Mucosa of descending colon (tissue), 3 donors: ENCODE data around the gene TPRKB. TPM values are rescaled to one million over a fixed set of nuclear protein-coding genes. Genes with fewer than 3 reads are reported as not detected.
"Not testable (repeated sequence)": the region's sequence is repeated elsewhere in the genome, so short reads cannot be mapped to it uniquely, and the experiment has no call there.

Experiments used
- ATAC-seq: fragments of 200-7000 bp; cut with Tn5 transposase; one replicate; pipeline ENCODE4 v1.9.1; 2020; ENCODE audit warnings: mild to moderate bottlenecking, moderate library complexity
- DNase-seq, 3 donors: peaks; one replicate each; pipeline ENCODE4 v3.0.0-alpha.2; 2020
- H3K36me3 ChIP-seq: fragments of 200-600 bp; one replicate; pipeline ENCODE4 v1.8.0; 2021; ENCODE audit warnings: low read depth, mild to moderate bottlenecking
- H3K4me1 ChIP-seq: fragments of 200-600 bp; one replicate; pipeline ENCODE4 v1.8.0; 2021; ENCODE audit warnings: low read depth, mild to moderate bottlenecking
- H3K4me3 ChIP-seq: fragments of 200-600 bp; one replicate; pipeline ENCODE4 v1.8.0; 2021; ENCODE audit warnings: mild to moderate bottlenecking
- H3K9me3 ChIP-seq: fragments of 200-600 bp; one replicate; pipeline ENCODE4 v1.8.0; 2021; ENCODE audit warnings: mild to moderate bottlenecking
- intact Hi-C, 2 donors: fragments of 100-400 bp; cut with DNase I in 1 of 2; cut with micrococcal nuclease in 1 of 2; formaldehyde crosslinking; loops; one replicate each; pipeline versions ENCODE4 v1.11.0 to v1.11.1; 2022; cut with DNase I, micrococcal nuclease
- total RNA-seq, 3 donors: library from RNA; stranded (reverse); fragmentation: NEBNext Ultra II Directional in 2 of 3; extraction: Animal tissue kit (Norgen Biotek cat#: 25700) in 2 of 3; gene quantifications; one replicate each; pipeline versions ENCODE4 v1.2.1 to v1.2.4, GENCODE V29; 2021 to 2023
- TF ChIP-seq, protein P1 (sequence below): fragments of 200-600 bp; IDR thresholded peaks from one replicate; pipeline ENCODE4 v1.8.0; 2022; ENCODE audit warnings: antibody characterized with exemption, mild to moderate bottlenecking
- donor health status: DM: no; HTN: no; CAD: no; lungs with moderate emphysema.
- donor health status: DM: no; HTN: no; CAD: no.
- donor health status: DM: no; HTN: yes; CAD: no.

Gene TPRKB
- total RNA-seq, 3 donors from 2014 or later = 22.3 to 33.5 (median 23.9) TPM

DNA sequence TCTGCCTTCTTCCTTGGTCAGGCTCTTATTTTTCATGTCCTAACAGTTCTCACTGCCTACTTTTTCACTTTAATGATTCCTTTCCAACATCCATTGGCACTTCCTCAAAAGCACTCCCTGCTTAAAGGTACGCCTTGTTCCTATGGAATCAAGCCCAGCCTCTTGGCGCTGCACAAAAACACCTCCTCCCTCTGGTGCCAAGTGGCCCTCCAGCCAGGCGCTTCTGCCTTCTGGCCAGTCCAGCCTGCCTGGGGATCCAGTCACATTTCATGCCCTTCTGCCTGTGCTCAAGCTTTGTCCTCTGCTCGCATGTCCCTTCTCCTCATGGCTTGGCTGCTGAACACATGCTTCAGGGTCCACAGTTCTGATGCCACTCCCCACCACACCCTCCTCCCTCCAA lies 6.3 kb downstream of the TPRKB start:
- ATAC-seq = no peak
- no peaks in the 10 kb centered on the region for H3K9me3 ChIP-seq
- H3K4me3 ChIP-seq = no peak overlapping the region
- H3K36me3 ChIP-seq = no peaks in the 10 kb centered on the region
- peaks cover under 1% of the 10 kb centered on the region for H3K4me1 ChIP-seq
- TF ChIP-seq, protein P1, sequence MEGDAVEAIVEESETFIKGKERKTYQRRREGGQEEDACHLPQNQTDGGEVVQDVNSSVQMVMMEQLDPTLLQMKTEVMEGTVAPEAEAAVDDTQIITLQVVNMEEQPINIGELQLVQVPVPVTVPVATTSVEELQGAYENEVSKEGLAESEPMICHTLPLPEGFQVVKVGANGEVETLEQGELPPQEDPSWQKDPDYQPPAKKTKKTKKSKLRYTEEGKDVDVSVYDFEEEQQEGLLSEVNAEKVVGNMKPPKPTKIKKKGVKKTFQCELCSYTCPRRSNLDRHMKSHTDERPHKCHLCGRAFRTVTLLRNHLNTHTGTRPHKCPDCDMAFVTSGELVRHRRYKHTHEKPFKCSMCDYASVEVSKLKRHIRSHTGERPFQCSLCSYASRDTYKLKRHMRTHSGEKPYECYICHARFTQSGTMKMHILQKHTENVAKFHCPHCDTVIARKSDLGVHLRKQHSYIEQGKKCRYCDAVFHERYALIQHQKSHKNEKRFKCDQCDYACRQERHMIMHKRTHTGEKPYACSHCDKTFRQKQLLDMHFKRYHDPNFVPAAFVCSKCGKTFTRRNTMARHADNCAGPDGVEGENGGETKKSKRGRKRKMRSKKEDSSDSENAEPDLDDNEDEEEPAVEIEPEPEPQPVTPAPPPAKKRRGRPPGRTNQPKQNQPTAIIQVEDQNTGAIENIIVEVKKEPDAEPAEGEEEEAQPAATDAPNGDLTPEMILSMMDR = no peak
- DNase-seq = no peak
- intact Hi-C loops = no loop called here

DNA sequence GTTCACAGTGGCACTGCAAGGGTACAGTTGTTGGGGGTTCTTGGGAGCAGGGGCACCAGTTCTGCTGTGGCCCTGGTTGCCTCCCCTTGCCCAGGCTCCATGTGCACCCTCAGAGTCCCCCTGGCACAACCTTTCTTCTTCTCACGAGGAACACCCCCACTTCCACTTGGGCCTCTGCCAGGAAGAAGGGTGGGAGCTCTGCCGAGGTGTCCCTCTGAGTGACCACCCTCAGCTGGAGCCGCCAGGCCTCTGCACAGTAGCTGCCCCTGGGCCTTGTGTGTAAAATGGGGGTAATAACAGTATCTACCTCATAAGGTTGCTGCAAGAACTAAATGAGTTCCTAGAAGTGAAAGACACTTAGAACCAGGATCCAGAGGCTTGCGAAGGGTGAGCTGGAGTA lies 8.4 kb downstream of the TPRKB start:
- Histone ChIP-seq H3K9me3 (no peaks in the 10 kb centered on the region), H3K4me3 (no peak overlapping the region), H3K4me1 (no peaks in the 10 kb centered on the region), H3K36me3 (no peaks in the 10 kb centered on the region)
- TF ChIP-seq, protein P1 = no peak
- DNase-seq (no peak), ATAC-seq (no peak)
- intact Hi-C loops = no loop called here

DNA sequence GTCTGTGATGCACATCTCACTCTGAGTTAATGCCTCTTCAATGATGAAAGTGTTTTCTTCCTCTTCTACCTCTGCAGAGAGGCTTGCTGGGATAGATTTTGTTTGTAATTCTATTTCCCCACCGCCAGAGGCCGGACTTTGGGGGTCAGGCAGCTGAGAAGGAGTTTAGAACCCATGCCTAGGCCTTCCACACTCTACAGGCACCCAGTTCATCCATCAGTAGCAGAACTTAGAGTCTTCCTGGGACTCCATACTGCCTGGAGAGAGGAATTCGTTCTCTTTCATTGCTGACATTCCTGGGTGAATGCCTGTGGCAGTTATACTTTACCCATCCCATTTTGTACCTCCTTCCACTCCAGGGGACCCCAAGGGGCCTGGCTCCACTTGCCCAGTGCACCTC lies 9.1 kb downstream of the TPRKB start:
- DNase-seq (no peak), ATAC-seq (no peak)
- Histone ChIP-seq H3K36me3 (no peaks in the 10 kb centered on the region), H3K4me3 (no peak overlapping the region), H3K9me3 (no peaks in the 10 kb centered on the region), H3K4me1 (no peaks in the 10 kb centered on the region)
- intact Hi-C loops = no loop called here
- TF ChIP-seq, protein P1 = no peak

DNA sequence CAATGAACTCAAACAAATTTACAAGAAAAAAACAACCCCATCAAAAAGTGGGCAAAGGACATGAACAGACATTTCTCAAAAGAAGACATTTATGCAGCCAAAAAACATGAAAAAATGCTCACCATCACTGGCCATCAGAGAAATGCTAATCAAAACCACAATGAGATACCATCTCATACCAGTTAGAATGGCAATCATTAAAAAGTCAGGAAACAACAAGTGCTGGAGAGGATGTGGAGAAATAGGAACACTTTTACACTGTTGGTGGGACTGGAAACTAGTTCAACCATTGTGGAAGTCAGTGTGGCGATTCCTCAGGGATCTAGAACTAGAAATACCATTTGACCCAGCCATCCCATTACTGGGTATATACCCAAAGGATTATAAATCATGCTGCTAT lies 10.5 kb downstream of the TPRKB start:
- H3K4me1 ChIP-seq, H3K36me3 ChIP-seq, DNase-seq, intact Hi-C loops, H3K4me3 ChIP-seq, H3K9me3 ChIP-seq, ATAC-seq: not testable (repeated sequence)

DNA sequence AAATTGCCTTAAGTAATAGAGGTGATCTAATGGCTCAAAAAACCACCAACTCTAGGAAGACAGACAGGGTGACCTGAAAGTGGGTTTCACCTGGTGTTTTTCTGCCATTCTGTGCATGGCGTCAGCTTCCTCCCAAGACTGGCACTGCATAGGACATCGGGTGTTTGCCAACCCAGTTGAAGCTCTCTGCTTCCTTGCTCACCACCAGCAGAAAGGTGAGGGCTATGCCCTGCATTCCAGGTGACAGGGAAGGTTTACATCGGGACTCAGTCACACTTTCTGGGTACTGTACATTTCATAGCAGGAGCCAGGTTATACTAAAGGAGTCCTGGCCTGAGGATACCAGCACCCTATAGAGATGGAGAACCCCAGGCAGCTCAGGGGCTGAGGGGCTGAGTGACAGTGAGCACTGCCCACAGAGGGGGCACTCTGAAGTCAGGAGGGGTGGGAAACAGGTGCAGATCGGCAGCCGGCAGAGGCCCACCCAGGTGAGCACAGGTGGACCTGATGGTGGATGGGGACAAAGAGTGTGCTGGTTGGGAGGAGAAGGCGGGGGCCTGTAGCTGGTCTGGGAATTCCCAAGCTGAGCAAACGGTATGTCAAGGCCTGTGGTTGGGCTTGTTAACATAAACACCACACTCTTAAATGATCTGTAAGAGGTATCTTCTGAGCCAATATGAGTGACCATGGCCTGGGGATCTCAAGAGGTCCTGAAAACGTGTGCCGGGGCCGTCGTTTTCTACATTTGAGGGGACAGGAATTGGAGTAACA lies 18.1 kb downstream of the TPRKB start:
- DNase-seq = no peak
- TF ChIP-seq, protein P1 = no peak
- Histone ChIP-seq H3K4me3 (no peak overlapping the region), H3K4me1 (no peaks in the 10 kb centered on the region), H3K36me3 (no peaks in the 10 kb centered on the region), H3K9me3 (no peaks in the 10 kb centered on the region)
- intact Hi-C loops = no loop called here
- no peak for ATAC-seq

DNA sequence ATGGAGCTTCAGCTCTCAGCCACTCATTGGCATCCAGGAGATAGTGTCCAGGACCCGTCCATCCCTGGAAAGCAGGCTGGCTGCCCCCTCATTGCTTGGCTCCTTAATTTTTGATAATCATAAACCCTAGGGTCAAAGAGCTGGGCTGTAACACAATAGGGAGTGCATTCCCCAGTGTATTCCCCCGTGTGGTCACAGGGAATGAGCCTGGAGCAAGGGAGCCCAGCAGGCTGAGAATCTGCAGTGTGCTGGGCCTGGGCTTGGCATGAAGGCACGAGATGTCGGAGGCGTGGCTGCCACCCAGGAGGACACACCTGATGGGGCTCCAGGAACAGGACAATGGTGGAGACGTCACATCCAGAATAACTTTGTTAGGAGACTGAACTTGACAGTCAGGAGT lies 18.7 kb downstream of the TPRKB start:
- no peaks in the 10 kb centered on the region for H3K4me1 ChIP-seq
- H3K4me3 ChIP-seq = no peak overlapping the region
- H3K9me3 ChIP-seq = no peaks in the 10 kb centered on the region
- no peak for ATAC-seq
- no peak for DNase-seq
- TF ChIP-seq, protein P1 = no peak
- H3K36me3 ChIP-seq = no peaks in the 10 kb centered on the region
- intact Hi-C loops = no loop called here

DNA sequence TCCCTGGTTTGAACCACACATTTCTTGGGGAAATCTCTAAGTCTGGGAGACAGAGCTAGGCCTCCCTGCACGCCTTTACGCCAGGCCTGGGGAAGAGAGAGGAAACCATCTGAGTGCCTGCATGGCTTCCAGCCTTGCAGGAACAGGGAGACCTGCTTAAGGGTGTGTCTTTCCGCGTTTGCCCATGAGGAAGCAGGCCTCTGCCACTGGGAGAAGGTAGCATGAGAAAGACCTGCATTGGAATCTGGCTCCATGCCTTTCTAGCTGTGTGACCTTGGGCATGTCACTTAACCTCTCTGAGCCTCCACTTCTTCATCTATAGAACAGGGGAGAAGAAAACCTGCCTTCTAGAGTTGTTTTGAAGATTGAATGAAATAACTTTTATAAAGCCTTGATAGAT lies 19.4 kb downstream of the TPRKB start:
- peak; percentile 56 for ATAC-seq
- H3K36me3 ChIP-seq, DNase-seq, H3K4me1 ChIP-seq, H3K9me3 ChIP-seq, intact Hi-C loops, H3K4me3 ChIP-seq: not testable (repeated sequence)
